ENCODE measurements around the gene POMP.

POMP gene

DNA sequence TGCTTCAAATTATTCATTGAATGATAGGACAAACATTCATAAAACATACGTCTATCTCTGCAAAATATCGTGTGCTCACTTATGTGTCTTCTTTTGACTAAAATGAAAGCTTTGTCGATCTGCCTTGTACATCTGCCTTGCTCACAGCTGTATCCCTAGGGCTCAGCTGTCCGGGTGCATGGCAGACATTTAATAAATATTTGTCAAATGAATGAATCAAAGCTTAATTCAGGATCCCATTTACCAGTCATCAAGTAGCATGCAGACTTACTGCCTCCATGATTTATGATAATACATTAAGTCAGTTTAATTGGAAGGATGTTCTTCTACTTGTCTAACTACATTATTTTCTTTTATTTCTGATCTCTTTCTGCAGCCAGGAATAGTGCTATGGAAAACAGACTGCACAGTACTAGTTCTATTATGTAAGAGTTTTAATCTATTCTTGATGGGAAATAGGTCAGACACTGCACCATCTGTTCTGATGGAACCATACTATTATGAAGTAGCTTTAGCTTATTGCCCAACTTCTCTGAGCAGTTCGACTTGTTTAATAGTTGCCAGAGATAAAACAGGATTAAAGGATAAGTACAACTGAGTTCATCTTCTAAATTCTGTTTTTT, 46.6 kb downstream of the POMP start:
- DNase-seq (no peak), ATAC-seq (ENCODE audit: insufficient read depth, low read depth) (no peak)
- no peaks in the 10 kb centered on the region for H3K27me3 ChIP-seq (ENCODE audit: insufficient read depth, low read length, poor library complexity)

GRCh38 chr13:28707629-28708427, 48.9 kb downstream of the POMP start:
- peak overlapping the region; percentile 18; the same call in 1 of the 2 replicates for H3K27ac ChIP-seq (ENCODE audit: low read length)
- H2AFZ ChIP-seq (ENCODE audit: low read depth, low read length), result no peak overlapping the region
- no peak overlapping the region for H3K4me3 ChIP-seq (ENCODE audit: low read depth in 1 of 2, low read length in 2 of 2)
- no peaks in the 10 kb centered on the region for H4K20me1 ChIP-seq (ENCODE audit: insufficient read depth, low read length)
- TF ChIP-seq EZH2 (IDR thresholded peaks at IDR 0.05; ENCODE audit: borderline replicate concordance, low read depth, low read length, severe bottlenecking), result no peak
- TF ChIP-seq, protein P1, sequence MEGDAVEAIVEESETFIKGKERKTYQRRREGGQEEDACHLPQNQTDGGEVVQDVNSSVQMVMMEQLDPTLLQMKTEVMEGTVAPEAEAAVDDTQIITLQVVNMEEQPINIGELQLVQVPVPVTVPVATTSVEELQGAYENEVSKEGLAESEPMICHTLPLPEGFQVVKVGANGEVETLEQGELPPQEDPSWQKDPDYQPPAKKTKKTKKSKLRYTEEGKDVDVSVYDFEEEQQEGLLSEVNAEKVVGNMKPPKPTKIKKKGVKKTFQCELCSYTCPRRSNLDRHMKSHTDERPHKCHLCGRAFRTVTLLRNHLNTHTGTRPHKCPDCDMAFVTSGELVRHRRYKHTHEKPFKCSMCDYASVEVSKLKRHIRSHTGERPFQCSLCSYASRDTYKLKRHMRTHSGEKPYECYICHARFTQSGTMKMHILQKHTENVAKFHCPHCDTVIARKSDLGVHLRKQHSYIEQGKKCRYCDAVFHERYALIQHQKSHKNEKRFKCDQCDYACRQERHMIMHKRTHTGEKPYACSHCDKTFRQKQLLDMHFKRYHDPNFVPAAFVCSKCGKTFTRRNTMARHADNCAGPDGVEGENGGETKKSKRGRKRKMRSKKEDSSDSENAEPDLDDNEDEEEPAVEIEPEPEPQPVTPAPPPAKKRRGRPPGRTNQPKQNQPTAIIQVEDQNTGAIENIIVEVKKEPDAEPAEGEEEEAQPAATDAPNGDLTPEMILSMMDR (IDR thresholded peaks at IDR 0.05; ENCODE audit: borderline replicate concordance, extremely low read depth, low read length, poor library complexity, severe bottlenecking), result no peak
- no peaks in the 10 kb centered on the region for H3K27me3 ChIP-seq (ENCODE audit: insufficient read depth, low read length, poor library complexity)
- no peak for DNase-seq
- no peaks in the 10 kb centered on the region for H3K79me2 ChIP-seq (ENCODE audit: insufficient read depth, low read length)
- H3K9ac ChIP-seq (ENCODE audit: low read depth, low read length), result no peak overlapping the region
- H3K4me2 ChIP-seq (ENCODE audit: insufficient read depth, low read length), result no peak overlapping the region
- peak; percentile 66; the same call in 2 of the 3 replicates for ATAC-seq (ENCODE audit: insufficient read depth, low read depth)
- H3K9me3 ChIP-seq (ENCODE audit: insufficient read depth, low read length, severe bottlenecking), result no peaks in the 10 kb centered on the region
- H3K4me1 ChIP-seq (ENCODE audit: insufficient read depth, low read length), result peaks cover 6% of the 10 kb centered on the region; the same call in 1 of the 2 replicates
- H3K36me3 ChIP-seq (ENCODE audit: insufficient read depth, low read length), result peaks cover 22% of the 10 kb centered on the region

More for the DNA sequence above, 46.6 kb downstream of the POMP start:
- Histone ChIP-seq H3K9ac (ENCODE audit: low read depth, low read length) (no peak overlapping the region), H3K79me2 (ENCODE audit: insufficient read depth, low read length) (no peaks in the 10 kb centered on the region), H4K20me1 (ENCODE audit: insufficient read depth, low read length) (no peaks in the 10 kb centered on the region), H3K36me3 (ENCODE audit: insufficient read depth, low read length) (peaks cover 36% of the 10 kb centered on the region), H3K4me3 (ENCODE audit: low read depth in 1 of 2, low read length in 2 of 2) (no peak overlapping the region), H3K4me1 (ENCODE audit: insufficient read depth, low read length) (peaks cover 6% of the 10 kb centered on the region; the same call in 1 of the 2 replicates), H2AFZ (ENCODE audit: low read depth, low read length) (no peak overlapping the region), H3K27ac (ENCODE audit: low read length) (no peak overlapping the region), H3K4me2 (ENCODE audit: insufficient read depth, low read length) (no peak overlapping the region), H3K9me3 (ENCODE audit: insufficient read depth, low read length, severe bottlenecking) (no peaks in the 10 kb centered on the region)
- no peak for TF ChIP-seq EZH2 (IDR thresholded peaks at IDR 0.05; ENCODE audit: borderline replicate concordance, low read depth, low read length, severe bottlenecking)
- TF ChIP-seq, protein P1 (IDR thresholded peaks at IDR 0.05; ENCODE audit: borderline replicate concordance, extremely low read depth, low read length, poor library complexity, severe bottlenecking), result no peak

DNA sequence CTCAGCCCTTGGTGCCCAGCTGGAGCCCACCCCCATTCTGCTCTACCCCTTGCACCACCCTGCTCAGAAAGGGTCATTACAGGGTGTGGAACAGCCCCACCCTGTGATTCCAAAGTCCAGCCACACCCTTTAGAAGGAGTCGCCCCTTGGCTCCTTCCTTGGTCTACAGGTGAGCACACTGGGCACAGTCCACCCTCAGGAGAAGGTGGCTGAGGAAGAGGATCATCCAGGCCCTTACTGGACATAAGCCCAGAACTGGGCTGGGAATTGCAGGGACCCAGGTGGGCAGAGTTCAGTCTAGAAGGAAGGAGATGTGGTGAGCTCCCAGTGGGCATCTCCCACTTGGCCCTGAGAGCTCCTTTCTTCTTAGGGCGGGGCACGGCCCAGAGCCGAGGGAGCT, 51.2 kb downstream of the POMP start:
- no peak for DNase-seq
- H2AFZ ChIP-seq (ENCODE audit: low read depth, low read length), result no peak overlapping the region
- TF ChIP-seq, protein P1 (IDR thresholded peaks at IDR 0.05; ENCODE audit: borderline replicate concordance, extremely low read depth, low read length, poor library complexity, severe bottlenecking), result no peak
- TF ChIP-seq EZH2 (IDR thresholded peaks at IDR 0.05; ENCODE audit: borderline replicate concordance, low read depth, low read length, severe bottlenecking), result no peak

More for the DNA sequence above, 51.2 kb downstream of the POMP start:
- no peaks in the 10 kb centered on the region for H3K27me3 ChIP-seq (ENCODE audit: insufficient read depth, low read length, poor library complexity)
- H3K4me2 ChIP-seq (ENCODE audit: insufficient read depth, low read length), result no peak overlapping the region
- H3K4me3 ChIP-seq (ENCODE audit: low read depth in 1 of 2, low read length in 2 of 2), result no peak overlapping the region
- no peaks in the 10 kb centered on the region for H3K79me2 ChIP-seq (ENCODE audit: insufficient read depth, low read length)
- H3K9me3 ChIP-seq (ENCODE audit: insufficient read depth, low read length, severe bottlenecking), result no peaks in the 10 kb centered on the region
- H3K9ac ChIP-seq (ENCODE audit: low read depth, low read length), result no peak overlapping the region
- H3K27ac ChIP-seq (ENCODE audit: low read length), result no peak overlapping the region
- H3K36me3 ChIP-seq (ENCODE audit: insufficient read depth, low read length), result peaks cover 22% of the 10 kb centered on the region
- peaks cover 6% of the 10 kb centered on the region; the same call in 1 of the 2 replicates for H3K4me1 ChIP-seq (ENCODE audit: insufficient read depth, low read length)
- no peaks in the 10 kb centered on the region for H4K20me1 ChIP-seq (ENCODE audit: insufficient read depth, low read length)
- no peak for ATAC-seq (ENCODE audit: insufficient read depth, low read depth)

Measured in DND-41 (cell line).